Right renal pelvis (tissue), 4 donors: ENCODE measurements around the gene TCF12. TPM values are rescaled to one million over a fixed set of nuclear protein-coding genes. Genes with fewer than 3 reads are reported as not detected.

Experiments
- DNase-seq, 4 donors: peaks; one replicate each; pipeline ENCODE4 v3.0.0-alpha.2; 2013; ENCODE audit warnings: low read depth in 4 of 4, low spot score in 3 of 4, missing footprints in 1 of 4
- polyA plus RNA-seq, 4 donors: library from polyadenylated mRNA; unstranded; fragments of 120-200 nt; gene quantifications; one replicate each; pipeline ENCODE4 v1.2.1, GENCODE V29; 2013; ENCODE audit not compliant: insufficient read length in 4 of 4

Gene TCF12
- polyA plus RNA-seq, 4 donors: 138 to 207 (median 199) TPM

DNA sequence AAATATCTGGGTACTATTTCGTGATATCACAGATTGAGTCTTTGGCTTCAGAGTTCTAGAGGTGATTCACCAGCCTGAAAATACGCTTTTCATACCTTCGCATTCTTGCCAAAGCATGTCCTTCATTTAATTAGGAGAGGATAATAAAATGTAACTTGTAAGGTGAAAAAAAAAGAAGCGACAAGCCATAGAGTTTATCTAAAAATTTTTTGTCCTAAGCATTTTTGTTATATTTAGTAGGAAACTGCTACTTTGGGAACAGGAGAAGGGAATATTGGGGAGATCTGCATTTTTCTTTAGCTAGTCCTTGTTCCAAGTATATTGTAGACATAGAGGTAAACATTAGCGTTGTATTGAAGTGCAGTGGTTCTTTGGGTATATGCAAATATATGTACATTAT lies 120.1 kb downstream of the TCF12 start:
- no peak for DNase-seq

DNA sequence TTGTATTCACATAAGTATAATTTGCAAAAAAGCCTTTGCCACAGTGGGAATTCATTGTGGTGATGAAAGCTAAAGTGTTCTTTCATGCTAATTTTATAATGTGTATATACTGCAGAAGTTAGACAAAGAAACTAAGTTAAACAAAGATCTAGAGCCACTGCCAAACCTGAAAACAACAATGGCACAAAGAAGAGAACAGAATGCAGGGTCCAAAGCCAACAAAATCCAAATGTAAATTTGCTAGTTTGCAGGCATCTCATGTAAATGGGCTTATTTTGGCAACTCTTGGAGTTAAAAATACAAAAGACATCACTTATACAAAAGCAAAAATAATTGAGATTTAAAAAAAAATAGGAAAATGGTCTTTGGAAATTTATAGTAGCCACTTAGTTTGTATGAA lies 123.0 kb downstream of the TCF12 start:
- no peak for DNase-seq

DNA sequence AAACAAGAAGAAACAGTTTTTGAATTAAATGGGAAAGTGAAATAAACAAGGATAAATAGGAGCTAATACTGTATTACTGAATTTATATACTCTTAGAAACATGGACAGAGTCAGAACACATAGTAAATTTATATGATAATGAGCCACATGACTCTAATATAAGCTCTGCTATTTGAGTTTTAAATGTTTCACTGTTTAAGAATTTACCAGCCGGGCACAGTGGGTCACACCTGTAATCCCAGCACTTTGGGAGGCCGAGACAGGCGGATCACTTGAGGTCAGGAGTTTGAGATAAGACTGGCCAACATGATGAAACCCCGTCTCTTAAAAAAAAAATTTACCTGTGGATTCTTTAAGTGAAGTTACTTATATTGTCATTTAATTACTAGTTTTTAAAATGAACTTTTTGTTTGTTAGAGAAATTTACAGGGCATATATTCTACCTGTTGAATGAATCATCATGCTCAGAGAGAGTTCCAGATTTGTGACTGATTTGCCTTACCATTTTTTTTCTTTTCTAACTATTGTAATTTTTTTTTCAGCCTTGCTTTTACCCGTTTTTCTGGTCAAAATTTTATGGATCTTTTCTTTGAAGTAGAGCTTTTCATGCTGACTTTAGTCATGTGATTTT lies 125.7 kb downstream of the TCF12 start:
- no peak for DNase-seq

DNA sequence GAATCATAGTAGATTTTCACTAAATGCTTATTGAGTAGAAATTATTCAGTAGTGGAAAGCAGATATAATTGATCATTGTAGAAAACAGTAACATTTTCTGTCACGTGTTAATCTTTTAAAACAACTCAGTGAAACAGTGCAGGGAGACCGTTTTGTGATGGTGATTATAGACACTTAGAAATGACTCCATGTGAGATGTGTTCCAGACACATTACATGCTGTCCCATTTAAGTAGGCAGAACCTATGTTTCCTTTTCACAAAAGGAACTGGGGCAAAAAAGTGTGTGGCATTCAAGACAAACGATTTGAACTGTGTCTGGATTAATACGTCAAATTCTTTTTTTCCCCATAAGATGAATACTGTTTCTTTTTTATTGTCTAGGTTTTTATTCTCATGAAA lies 126.5 kb downstream of the TCF12 start:
- DNase-seq: no peak

DNA sequence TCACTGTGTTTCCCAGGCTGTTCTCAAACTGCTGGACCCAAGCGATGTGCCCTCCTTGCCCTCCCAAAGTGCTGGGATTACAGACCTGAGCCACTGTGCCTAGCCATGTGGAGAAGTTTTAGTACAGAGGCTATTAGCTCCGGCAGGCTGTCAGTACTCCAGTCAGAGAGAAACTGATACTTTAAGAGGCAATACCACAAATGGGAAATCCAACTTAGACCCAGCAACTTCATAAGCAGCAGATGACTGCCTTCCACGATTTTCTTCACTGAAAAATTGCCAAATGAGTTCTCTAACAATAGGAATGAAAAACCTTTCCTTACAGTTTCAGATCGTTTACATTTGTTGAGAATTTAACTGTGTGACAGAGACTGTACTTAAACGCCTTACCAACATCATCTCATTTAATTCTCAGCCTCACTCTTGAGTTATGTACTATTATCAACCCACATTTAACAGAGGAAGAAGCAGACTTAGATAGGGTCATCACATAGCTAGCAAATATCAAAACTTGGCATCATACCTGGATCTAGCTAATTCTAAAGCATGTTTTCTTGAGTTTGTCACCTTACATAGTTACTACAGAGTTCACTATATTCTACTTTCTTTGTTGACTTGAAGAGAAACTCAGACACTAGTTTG lies 127.4 kb downstream of the TCF12 start:
- no peak for DNase-seq

DNA sequence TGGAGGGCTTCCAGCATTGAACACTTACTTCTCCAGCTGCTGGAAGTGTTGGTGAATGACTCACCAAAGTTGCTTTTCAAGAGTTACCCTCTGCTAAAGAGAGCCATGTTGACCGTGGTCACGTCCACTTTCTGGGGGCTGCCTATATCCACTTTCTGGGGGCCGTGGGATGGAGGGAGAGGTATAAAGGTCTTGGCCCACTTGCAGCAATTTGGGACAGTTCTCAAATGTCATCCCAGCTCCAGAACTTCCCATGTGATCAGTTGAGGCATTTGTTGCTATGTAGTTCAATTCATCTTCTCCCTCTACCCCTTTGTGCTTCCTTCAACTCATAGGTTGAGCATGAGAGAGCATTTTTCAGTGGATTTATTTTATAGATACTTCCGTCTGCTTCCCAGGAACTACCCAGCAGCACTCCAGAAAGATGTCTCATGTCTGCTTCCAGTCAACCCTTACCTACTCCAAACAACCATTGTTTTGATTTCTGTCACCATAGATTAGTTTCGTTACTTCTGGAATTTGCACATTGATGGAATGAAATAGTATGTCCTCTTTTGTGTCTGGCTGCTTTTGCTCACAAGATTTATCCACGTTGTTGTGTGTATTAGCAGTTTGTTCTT lies 130.6 kb downstream of the TCF12 start:
- no peak for DNase-seq

DNA sequence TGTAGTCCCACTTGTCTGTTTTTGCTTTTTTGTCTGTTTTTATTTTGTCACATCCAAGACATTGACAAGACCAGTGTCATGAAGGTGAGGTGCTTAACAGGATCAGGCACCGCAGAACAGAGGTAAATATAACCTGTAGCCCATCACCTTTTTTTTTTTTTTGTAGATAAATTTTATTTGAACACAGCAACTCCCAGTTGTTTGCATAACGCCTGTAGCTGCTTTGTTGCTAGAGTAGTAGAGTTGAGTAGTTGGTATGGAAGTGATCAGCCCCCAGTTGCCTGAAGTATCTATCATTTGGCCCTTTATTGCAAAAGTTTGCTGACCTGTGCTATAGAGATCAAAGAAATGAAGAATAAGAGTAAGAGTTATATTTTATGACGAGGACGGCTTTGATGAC lies 135.0 kb downstream of the TCF12 start:
- DNase-seq: no peak

DNA sequence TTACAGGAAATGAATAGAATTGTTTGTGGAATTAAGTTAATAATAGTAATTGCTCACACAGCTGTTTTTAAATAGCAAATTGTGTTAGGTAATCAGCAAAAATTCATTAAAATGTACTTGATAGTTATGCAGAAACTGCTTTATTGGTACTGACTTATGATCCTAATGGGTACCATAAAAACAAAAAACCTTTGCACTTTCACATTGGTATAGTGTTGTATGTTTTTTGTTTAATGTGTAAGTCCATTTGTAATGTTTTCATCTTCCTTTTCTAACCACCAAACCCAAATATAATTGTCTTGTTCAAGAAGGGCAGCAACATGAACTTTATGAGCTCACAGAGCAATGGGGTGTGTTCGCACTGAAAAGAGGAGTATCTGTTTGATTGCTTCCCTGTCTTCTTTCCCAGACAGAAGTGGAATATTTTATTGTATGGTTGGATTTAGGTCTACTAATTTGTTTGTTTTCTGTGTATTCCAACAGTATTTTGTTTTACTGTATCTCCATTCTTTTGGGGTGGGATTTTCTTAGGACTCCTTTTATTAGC lies 135.8 kb downstream of the TCF12 start:
- no peak for DNase-seq

DNA sequence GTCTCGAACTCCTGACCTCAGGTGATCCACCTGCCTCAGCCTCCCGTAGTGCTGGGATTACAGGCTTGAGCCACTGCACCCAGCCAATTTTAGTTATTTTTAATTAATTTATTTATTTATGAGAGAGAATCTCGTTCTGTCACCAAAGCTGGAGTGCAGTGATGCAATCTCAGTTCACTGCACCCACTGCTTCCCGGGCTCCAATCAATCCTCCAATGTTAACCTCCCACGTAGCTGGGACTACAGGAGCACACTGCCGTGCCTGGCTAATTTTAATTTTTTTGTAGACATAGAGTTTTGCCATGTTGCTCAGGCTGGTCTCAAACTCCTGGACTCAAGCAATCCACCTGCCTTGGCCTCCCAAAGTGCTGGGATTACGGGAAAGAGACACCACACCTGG lies 137.9 kb downstream of the TCF12 start:
- no peak for DNase-seq

DNA sequence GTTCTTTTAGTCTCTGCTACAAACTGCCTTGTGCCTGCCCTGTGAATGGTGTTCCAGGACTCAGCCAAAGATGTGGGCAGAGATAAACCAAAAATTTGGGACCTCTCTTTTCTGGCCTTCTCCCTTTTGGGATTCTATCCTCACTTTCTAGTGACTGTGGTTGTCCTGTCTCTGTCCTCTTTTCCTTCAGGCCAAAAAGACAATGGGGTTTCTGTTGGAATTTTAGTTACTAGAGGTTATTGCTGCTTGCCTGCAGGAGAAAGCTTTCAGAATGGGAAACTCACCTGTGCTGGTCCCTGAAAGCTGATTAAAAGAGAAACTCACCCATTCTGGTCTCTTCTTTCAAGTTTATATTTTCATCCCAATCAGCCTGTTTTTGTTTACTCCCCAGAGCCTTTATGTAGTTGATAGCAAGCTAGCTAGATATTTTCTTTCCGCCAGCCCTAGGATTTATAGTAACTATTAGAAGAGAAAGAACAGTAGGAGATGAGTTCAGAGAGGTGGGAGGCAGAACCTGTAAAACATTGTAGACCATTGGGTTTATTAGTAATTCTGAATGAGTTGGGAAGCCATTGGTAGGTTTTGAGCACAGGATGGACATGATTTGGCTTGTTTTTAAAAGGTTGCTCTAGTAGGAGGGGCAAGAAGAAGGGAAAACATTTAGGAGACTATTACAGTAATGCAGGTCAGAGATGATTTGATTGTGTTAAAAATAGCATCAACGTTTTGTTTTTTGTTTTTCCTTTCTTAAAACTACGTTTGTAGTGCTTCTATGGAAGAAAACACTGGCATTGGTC lies 138.9 kb downstream of the TCF12 start:
- DNase-seq: no peak

DNA sequence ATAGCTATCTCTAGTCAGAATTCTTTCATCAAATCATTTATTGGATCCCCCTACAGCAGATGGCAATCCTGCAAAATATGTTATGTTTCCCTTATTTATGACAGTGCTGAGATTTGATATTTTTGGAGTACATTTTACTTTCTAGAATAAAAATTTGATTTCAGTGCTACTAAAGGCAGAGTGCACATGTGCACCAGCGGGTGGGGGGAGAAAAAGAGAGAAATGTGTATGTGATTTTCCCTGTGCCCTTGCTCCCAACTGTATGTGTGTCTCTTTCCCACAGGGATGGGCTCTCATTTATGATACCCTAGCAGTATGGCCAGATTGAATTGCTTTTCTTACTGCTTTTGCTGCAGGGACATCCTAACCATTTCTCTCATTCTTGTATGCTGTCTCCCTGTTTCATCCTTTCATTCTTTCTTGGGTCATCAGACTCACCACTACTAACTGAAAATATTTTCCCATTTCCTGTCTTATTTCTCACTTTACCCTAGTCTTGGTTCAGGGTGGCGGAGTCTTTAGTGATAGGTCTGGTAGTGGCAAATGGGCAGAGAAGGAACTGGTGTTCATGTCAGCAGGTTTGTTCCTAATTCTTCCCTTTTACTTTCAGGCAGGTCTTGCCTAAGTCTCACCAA lies 140.7 kb downstream of the TCF12 start:
- no peak for DNase-seq

DNA sequence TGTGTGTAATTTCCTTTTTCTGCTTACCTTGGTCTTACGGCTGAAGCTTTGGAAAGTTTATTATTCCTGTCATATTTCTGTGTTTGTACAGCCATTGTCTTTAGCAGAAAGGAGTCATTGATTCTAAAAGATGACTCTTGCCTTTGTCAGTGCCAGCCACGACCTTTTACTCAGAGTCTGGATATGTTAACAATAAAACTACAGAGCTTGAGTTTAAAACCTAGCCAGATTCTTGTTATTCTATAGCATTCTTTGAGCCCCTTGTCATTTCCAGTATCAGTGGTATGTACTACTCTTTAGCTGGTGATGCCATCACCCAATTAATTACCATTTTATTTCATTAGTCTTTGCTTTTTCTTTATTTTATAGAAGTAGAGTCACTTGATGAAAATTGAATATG lies 142.4 kb downstream of the TCF12 start:
- DNase-seq: no peak

DNA sequence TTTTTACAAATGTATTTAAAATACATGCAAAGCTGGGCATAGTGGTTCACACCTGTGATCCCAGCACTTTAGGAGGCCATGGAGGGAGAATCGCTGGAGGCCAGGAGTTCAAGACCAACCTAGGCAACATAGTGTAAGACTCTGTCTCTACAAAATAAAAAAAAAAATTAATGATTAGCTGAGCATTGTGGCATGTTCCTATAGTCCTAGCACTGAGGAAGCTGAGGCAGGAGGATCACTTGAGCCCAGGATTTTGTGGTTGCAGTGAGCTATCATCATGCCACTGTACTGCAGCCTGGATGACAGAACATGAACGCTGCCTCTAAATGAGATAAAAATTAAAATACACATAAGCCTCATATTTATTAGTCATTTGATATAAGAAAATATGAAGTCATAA lies 142.8 kb downstream of the TCF12 start:
- DNase-seq: no peak

DNA sequence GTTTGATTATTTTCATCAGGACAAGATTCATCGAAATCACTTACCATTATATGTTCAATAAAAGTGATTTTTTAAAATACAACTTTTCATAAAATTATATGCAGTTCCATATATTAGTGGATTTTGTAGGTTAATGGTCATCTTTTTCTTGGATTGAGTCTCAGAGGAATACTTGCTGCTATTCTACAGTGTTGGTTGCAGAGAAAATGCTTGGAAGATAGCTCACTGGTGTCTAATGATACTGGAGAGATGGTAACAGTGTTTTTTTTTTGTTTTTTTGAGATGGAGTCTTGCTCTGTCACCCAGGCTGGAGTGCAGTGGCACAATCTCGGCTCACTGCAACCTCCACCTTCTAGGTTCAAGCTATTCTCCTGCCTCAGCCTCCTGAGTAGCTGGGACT lies 143.3 kb downstream of the TCF12 start:
- no peak for DNase-seq

DNA sequence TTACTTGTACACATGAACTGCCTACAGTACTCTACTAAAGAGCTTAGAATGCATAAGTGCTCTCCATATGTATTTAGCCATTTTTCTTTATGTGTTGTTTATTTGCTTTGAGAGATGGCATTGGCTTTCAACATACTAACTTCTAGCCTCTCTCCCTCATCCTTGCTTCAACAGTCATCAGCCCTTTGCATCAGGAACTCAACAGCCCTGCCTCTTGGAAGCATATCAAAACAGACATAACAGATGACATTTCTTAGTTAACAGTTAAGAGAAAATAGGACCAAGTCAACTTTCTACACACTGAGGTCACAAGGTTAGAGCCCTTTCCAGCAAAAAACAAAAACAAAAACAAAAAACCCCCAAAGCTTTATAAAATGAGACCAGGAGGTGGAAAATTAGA lies 145.6 kb downstream of the TCF12 start:
- DNase-seq: no peak

DNA sequence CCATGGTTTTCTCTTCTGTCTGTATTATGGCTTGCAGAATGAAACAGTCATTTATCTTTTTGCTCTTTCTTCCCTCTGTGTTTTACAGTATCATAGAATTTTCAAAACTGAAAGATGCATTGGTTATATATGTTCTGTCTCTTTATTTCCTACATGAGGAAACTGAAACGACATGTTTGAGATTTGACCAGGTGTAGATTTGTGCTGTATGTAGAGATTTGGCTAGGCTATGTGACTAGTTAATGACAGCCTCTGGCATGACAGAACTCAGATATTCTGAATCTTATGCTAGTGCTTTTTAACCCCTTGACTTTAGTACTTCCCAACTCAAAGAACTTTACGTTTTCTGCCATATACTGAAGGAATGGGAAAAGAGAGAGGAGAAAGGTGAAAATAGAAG lies 151.0 kb downstream of the TCF12 start:
- no peak for DNase-seq

DNA sequence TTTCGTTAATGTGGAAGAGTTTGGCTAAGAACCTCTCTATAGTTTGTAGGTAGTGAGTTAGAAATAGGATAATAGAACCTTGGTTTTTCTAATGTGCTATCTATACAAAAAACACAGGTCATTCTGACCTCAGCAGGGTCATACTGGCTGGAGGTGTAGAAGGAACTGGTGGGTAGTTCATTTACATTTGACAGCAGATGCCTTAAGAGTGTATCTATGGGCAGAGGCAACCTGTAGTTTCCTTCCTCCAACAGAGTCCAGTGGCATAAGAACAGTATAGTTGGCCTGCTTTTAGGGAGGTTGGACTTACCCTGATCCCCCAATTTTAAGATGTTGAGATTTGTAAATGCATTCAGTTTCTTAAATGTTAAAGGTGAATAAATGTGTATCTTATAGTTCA lies 152.2 kb downstream of the TCF12 start:
- DNase-seq: no peak

DNA sequence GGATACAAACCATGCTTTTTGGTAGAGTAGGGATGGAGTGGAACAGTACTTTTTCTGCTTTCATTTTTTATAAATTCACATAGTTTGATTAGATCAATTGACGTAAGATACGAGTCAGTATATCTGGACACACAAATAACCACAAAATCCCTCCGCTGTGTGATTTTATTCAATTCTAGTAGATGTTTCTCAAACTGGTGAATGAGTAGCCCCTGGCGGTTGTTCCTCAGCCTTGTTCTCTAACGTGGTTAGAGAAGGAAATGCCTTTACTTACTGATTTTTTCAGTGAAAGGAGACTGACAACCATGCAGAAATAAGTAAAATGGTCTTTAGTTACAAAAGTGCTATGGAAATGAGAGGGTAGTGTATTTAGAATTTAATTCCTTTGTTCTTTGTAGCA lies 161.0 kb downstream of the TCF12 start:
- no peak for DNase-seq

DNA sequence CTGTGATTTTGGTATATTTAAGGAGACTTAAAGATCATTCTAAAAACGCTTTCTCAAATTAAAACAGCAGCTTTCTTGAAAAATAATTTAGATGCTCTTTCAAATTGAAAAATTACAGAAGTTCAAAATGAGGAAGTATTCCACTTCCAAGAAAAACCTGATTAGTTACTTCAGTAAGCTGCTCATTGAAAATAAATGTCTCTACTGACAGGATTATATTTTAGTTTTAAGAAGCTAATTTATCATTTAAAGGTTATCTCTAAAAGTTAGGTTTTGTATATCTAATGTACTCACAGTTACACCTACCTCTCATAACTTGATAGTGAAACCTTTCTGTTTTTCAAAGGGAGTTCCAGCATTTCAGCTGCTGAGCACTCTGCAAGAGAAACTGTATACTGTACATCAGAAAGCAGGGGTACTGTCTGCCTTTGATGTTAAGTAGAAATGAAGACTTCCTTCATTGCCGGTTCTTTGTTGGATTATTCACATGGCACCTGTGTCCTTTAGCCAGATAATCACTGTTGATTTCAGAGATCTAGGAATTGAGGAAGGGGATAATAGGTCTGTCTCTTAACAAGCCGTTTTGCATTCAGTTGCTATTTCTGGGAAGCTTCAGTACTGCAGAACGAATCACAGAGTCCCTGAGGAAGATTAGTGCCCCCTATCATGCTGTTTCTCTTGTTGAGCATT lies 161.6 kb downstream of the TCF12 start:
- no peak for DNase-seq

DNA sequence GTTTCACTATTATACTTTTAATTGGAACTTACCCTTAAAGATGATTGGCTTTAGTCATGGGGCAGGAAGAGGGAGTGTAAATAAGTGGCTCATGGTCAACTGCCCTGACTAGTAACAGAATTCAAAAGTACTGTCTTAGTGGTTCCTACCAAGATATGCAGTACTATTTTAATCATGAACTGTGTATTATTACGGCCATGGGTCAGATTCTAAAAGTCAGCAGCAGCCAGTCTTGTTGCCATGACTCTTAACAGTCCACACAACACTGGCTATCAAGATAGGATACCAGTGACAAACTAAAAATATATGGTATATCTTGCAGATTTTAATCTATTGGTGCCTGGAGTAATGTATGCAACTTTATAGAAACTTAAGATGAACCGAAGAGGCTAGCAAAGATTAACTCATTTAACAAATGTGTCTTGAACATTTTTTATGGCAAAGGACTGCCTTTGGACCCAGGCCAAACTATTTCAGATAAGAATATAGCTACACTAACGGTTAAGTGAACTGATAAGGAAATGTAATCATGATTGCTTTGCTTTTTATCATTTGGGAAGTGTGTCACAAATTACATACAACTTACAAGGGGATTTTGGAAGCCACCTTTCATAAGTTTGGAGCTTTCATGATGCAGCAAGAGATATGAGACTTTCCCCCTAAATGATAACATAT lies 163.7 kb downstream of the TCF12 start:
- no peak for DNase-seq
